Body of pancreas (tissue), 4 donors: ENCODE results near the gene KLF9. TPM values are rescaled to one million over a fixed set of nuclear protein-coding genes. Genes with fewer than 3 reads are reported as not detected.

Source experiments
- ATAC-seq: fragments of 150-250 bp; one replicate; pipeline ENCODE4 v1.9.1; 2016
- DNase-seq, 4 donors: peaks; one replicate each; pipeline ENCODE4 v3.0.0-alpha.2; 2019
- H3K27ac ChIP-seq, 4 donors: fragments of 200-600 bp; sonication (generic); 1 replicate in 3 of 4; 2 replicates in 1 of 4; pipeline versions ENCODE4 v1.5.1 to v1.6.1; 2016 to 2019; ENCODE audit warnings: mild to moderate bottlenecking in 1 of 4, mixed read lengths in 1 of 4, moderate library complexity in 1 of 4
- H3K27me3 ChIP-seq, 2 donors: fragments of 200-600 bp; sonication (generic); one replicate each; pipeline ENCODE4 v1.6.0; 2016; ENCODE audit warnings: mild to moderate bottlenecking in 1 of 2
- H3K36me3 ChIP-seq, 2 donors: fragments of 200-600 bp; sonication (generic); replicated peaks in 1 of 2; 2 replicates each; pipeline ENCODE4 v1.5.1; 2016; ENCODE audit warnings: low read depth in 2 of 2; ENCODE audit not compliant: insufficient read depth in 1 of 2
- H3K4me1 ChIP-seq: fragments of 200-600 bp; sonication (generic); one replicate; pipeline ENCODE4 v1.6.0; 2016
- H3K4me3 ChIP-seq, 2 donors: fragments of 200-600 bp; sonication (generic); 1 replicate in 1 of 2; 2 replicates in 1 of 2; pipeline ENCODE4 v1.5.1; 2016 to 2019
- H3K9me3 ChIP-seq, 3 donors: fragments of 200-600 bp; sonication (generic); 1 replicate in 2 of 3; 2 replicates in 1 of 3; pipeline ENCODE4 v1.5.1; 2016
- POLR2A ChIP-seq, 3 donors: fragments of 450-650 bp; IDR thresholded peaks; one replicate each; pipeline ENCODE4 v1.6.1; 2016; ENCODE audit warnings: antibody characterized with exemption in 3 of 3, mild to moderate bottlenecking in 2 of 3
- WGBS, 2 donors: methylation state at CpG; one replicate each; pipeline ENCODE4 v1.1.5; 2017; 5-methylcytosine and 5-hydroxymethylcytosine counted together
- intact Hi-C: fragments of 100-400 bp; cut with DNase I; formaldehyde crosslinking; loops from one replicate; pipeline ENCODE4 v1.15.1; 2023
- total RNA-seq, 2 donors: library from RNA; depleted of rRNA; stranded (reverse); fragments of >200 nt; gene quantifications; one replicate each; pipeline ENCODE4 v1.1.0, GENCODE V29; 2016
- TF ChIP-seq, protein P1 (sequence below), 7 experiments: fragments of 450-650 bp in 4 of 7; fragments of 200-600 bp in 3 of 7; sonication (generic) in 3 of 7; IDR thresholded peaks; one replicate each; pipeline ENCODE4 v1.5.1; 2016 to 2019; ENCODE audit warnings: antibody characterized with exemption in 7 of 7

Gene KLF9
- total RNA-seq, 2 donors from 2014 or later, result 38.1 to 63.6 TPM

DNA sequence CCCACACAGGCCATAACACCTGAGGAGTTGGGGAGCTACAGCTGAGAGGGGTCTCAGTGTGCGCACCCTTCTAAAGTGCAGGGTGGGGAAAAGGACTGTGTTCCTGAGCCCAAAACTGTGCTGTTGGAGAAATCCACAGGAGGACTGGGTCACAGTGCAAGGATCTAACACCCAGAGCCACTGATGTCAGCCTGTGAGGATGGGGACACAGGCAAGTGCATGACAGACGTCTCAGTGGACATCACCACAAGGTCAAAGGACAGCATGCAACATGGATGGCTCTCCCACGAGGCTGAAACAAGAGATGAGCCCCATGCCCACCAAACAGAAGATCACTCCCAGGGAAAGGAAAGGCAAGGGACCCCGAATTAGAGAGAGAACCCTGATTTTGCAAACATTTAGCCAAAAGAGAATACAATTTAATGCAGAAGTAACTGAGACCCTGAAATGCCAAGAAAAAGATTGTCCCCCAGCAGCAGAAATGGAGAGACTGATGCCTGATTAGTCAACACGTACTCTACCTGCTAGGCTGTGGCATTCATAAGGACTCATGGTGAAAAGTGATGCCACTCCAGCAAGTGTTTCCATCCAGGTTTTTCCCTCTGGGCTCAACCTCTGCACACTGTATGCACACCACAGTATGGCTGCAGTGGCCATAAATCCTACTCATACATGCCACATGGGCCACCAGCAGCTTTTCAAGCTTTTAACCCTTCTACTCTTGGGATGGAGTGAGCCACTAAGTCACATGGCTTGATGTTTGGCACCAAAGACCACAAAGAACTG lies 14.2 kb downstream of the KLF9 start:
- Histone ChIP-seq H3K27me3 (no peaks in the 10 kb centered on the region), H3K9me3 (no peaks in the 10 kb centered on the region), H3K4me3 (no peak overlapping the region), H3K36me3 (no peaks in the 10 kb centered on the region), H3K27ac (no peak overlapping the region), H3K4me1 (peaks cover 82% of the 10 kb centered on the region)
- WGBS, 2 donors, result 81 to 87% methylated on average over 5 of the region's 5 CpGs
- intact Hi-C loops, result loop anchor here (10.0 kb wide), 1 partner anchor 55 kb away; no protein-coding TSS in a partner anchor
- ATAC-seq (no peak), DNase-seq (no peak)
- TF ChIP-seq, protein P1, sequence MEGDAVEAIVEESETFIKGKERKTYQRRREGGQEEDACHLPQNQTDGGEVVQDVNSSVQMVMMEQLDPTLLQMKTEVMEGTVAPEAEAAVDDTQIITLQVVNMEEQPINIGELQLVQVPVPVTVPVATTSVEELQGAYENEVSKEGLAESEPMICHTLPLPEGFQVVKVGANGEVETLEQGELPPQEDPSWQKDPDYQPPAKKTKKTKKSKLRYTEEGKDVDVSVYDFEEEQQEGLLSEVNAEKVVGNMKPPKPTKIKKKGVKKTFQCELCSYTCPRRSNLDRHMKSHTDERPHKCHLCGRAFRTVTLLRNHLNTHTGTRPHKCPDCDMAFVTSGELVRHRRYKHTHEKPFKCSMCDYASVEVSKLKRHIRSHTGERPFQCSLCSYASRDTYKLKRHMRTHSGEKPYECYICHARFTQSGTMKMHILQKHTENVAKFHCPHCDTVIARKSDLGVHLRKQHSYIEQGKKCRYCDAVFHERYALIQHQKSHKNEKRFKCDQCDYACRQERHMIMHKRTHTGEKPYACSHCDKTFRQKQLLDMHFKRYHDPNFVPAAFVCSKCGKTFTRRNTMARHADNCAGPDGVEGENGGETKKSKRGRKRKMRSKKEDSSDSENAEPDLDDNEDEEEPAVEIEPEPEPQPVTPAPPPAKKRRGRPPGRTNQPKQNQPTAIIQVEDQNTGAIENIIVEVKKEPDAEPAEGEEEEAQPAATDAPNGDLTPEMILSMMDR (IDR thresholded peaks at IDR 0.05), result no peak
- no peak for TF ChIP-seq POLR2A (IDR thresholded peaks at IDR 0.05)

DNA sequence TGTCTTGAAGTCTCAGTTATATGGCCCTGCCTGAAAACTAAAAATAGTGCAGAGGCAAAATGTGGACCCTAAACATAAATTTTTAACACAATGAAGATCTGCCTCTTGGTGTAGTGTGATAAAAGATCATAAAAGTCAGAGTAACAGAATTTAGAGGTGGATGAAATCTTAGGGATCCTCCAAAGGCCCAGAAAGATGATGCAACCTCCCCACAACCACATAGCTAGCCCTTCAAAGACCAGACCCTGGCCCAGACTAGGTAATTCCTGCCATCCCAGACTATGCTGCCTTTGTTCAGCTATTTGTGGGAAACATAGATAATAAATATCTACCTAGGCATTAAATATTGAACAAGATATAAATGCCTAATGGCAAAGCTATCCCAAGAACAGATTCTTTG lies 15.3 kb downstream of the KLF9 start:
- TF ChIP-seq, protein P1 (IDR thresholded peaks at IDR 0.05), result no peak
- no peak for TF ChIP-seq POLR2A (IDR thresholded peaks at IDR 0.05)
- intact Hi-C loops, result loop anchor here (10.0 kb wide), 2 partner anchors 74 to 196 kb away; no protein-coding TSS in a partner anchor
- peak overlapping the region in 2 of 4 donors; percentile 17 to 26 for H3K27ac ChIP-seq
- no peaks in the 10 kb centered on the region for H3K36me3 ChIP-seq
- no peak for ATAC-seq
- no peaks in the 10 kb centered on the region for H3K27me3 ChIP-seq
- no peak overlapping the region for H3K4me3 ChIP-seq
- peaks cover 82% of the 10 kb centered on the region for H3K4me1 ChIP-seq
- no peaks in the 10 kb centered on the region for H3K9me3 ChIP-seq
- DNase-seq, result no peak

DNA sequence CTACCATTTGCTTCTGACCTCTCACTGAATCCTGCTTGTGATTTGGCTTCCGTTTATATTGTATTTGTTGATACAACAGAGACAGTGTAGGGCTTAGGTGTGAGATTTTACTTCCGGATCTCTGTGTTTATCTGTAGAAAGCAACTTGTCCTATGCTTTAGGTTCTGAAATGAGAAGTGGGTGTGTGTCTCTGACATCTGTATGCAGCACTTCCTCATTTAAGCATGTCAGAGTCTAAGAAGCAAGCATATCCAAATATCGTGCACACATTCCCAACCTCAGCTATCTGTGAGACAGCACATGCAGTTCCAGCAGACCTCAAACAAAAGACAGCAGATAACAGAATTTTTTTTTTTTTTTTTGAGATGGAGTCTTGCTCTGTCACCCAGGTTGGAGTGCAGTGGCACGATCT lies 16.3 kb downstream of the KLF9 start:
- Histone ChIP-seq H3K36me3 (no peaks in the 10 kb centered on the region), H3K9me3 (no peaks in the 10 kb centered on the region), H3K4me1 (peaks cover 82% of the 10 kb centered on the region), H3K27ac (peak overlapping the region in 3 of 4 donors; percentile 17 to 26 (median 19)), H3K4me3 (no peak overlapping the region), H3K27me3 (no peaks in the 10 kb centered on the region)
- DNase-seq (peak in 1 of 4 donors; percentile 47), ATAC-seq (peak; percentile 43)
- intact Hi-C loops, result loop anchor here (10.0 kb wide), 2 partner anchors 73 to 197 kb away; no protein-coding TSS in a partner anchor
- WGBS, 2 donors, result 9 to 13% methylated on average over 4 of the region's 4 CpGs
- no peak for TF ChIP-seq POLR2A (IDR thresholded peaks at IDR 0.05)
- TF ChIP-seq, protein P1 (IDR thresholded peaks at IDR 0.05), result no peak

DNA sequence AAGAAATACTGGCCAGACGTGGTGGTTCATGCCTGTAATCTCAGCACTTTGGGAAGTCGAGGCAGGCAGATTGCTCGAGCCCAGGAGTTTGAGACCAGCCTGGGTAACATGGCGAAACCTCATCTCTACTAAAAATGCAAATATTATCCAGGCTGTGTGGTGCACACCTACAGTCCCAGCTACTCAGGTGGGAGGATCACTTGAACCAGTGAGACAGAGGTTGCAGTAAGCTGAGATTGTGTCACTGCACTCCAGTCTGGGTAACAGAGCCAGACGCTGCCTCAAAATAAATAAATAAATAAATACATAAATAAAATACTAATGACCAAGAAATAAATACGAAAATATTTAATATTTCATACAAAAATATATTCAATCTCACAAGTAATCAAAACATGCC lies 18.8 kb downstream of the KLF9 start:
- WGBS, 2 donors, result 78 to 79% methylated on average over 6 of the region's 6 CpGs
- ATAC-seq (no peak), DNase-seq (no peak)
- H3K36me3 ChIP-seq, result no peaks in the 10 kb centered on the region
- no peaks in the 10 kb centered on the region for H3K9me3 ChIP-seq
- TF ChIP-seq POLR2A (IDR thresholded peaks at IDR 0.05), result no peak
- TF ChIP-seq, protein P1 (IDR thresholded peaks at IDR 0.05), result no peak
- H3K27me3 ChIP-seq, result no peaks in the 10 kb centered on the region
- H3K4me1 ChIP-seq, result peaks cover 84% of the 10 kb centered on the region
- no peak overlapping the region for H3K4me3 ChIP-seq
- H3K27ac ChIP-seq, result no peak overlapping the region
- intact Hi-C loops, result loop anchor here (10.0 kb wide), 2 partner anchors 71 to 199 kb away; no protein-coding TSS in a partner anchor
